ENCODE results near the gene SAMD8. TPM values are rescaled to one million over a fixed set of nuclear protein-coding genes. Genes with fewer than 3 reads are reported as not detected.
"Not testable (repeated sequence)": the region's sequence is repeated elsewhere in the genome, so short reads cannot be mapped to it uniquely, and the experiment has no call there.

Gene SAMD8
- total RNA-seq, 1 donor from 2014 or later = 17.7 TPM

DNA sequence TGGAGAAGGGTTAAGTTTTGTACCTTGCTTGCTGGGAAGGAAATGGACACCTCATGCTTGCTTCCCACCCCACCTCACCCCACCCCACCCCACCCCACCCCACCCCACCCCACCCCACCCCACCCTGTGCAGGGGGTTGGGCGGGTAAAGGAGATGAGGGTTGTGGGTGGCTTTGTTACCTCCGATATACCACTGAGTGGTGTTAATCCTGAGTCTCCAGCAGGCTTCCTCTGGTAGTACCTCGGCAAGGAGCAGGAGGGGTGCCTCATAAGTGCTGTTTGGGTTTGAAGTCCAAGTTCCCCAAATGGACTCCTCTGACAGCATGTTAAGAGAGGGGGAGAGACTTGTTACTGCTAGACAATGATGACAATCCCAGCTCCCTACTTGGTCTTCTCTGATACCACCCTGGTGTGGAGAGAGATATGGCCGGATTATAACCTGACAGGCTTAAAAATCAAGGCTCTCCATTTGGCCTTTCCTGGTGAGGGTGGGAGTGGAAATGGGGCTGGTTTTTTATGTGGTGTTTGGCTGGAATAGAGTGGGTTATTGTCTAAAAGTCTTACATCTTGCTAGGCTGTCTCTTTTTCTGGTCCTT is 11.7 kb downstream of the SAMD8 start:
- Mint-ChIP-seq H3K36me3 (ENCODE audit: low read depth) (peaks cover 16% of the 10 kb centered on the region), H3K4me3 (no peak overlapping the region), H3K27ac (no peak overlapping the region), H3K9me3 (no peaks in the 10 kb centered on the region), H3K27me3 (no peaks in the 10 kb centered on the region), H3K4me1 (peaks cover 9% of the 10 kb centered on the region)
- intact Hi-C loops (cut with micrococcal nuclease) = no loop called here
- no peak for DNase-seq

DNA sequence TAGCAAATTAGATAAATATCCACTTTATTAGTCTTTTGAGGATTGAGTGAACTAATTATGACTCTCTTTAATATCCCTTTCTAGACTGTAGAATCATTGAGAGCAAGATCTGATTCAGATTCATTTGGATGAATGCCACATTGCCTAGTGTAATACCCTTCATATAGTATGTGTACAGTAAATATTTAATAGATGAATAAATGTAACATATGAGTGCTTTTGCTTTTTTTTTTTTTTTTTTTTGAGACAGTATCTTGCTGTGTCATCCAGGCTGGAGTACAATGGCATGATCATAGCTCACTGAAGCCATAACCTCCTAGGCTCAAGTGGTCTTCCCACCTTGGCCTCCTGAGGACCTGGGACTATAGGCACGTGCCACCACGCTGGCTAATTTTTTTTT is 14.8 kb downstream of the SAMD8 start:
- Mint-ChIP-seq H3K4me1 (peaks cover 10% of the 10 kb centered on the region), H3K4me3 (no peak overlapping the region), H3K36me3 (ENCODE audit: low read depth) (peaks cover 16% of the 10 kb centered on the region), H3K27me3 (no peaks in the 10 kb centered on the region), H3K27ac (no peak overlapping the region), H3K9me3 (no peaks in the 10 kb centered on the region)
- no peak for DNase-seq
- intact Hi-C loops (cut with micrococcal nuclease) = no loop called here

DNA sequence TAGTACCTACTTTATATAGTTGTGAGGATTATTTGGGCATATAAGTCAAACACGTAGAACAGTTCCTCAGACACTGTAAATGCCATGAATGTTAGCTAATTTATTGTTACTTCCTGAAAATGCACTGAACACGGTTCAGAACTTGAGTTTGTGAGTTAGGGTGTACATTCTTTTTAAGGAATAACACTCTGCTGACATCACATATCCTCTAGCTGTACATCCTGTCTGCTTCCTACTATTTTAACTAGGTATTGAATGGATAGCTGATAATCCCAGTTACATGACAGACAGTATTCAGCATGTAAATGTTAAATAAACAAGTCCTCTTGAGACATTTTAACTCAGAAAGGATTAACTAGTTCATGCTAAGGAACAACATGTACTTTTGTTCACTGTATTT is 16.0 kb downstream of the SAMD8 start:
- Mint-ChIP-seq H3K4me3 (no peak overlapping the region), H3K27me3 (no peaks in the 10 kb centered on the region), H3K4me1 (peaks cover 11% of the 10 kb centered on the region), H3K9me3 (no peaks in the 10 kb centered on the region), H3K36me3 (ENCODE audit: low read depth) (peaks cover 18% of the 10 kb centered on the region), H3K27ac (no peak overlapping the region)
- intact Hi-C loops (cut with micrococcal nuclease) = no loop called here
- DNase-seq = no peak

DNA sequence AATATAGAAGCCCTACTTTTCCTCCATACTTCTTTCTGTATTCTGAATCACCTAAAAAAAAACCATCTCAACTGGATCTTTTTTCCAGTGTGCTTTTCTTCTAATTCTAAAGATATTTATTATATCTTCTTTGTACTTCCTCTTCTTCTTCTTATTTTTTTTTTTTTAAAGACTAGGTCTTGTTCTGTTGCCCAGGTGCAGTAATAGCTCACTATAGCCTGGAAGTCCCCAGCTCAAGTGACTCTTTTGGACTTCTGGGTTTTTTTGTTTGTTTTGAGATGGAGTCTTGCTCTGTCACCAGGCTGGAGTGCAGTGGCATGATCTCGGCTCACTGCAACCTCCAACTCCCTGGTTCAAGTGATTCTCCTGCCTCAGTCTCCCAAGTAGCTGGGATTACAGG is 17.5 kb downstream of the SAMD8 start:
- H3K27me3 Mint-ChIP-seq; H3K4me1 Mint-ChIP-seq; H3K27ac Mint-ChIP-seq; intact Hi-C loops (cut with micrococcal nuclease); DNase-seq; H3K4me3 Mint-ChIP-seq; H3K9me3 Mint-ChIP-seq: not testable (repeated sequence)
- H3K36me3 Mint-ChIP-seq (ENCODE audit: low read depth) = peaks cover 20% of the 10 kb centered on the region

DNA sequence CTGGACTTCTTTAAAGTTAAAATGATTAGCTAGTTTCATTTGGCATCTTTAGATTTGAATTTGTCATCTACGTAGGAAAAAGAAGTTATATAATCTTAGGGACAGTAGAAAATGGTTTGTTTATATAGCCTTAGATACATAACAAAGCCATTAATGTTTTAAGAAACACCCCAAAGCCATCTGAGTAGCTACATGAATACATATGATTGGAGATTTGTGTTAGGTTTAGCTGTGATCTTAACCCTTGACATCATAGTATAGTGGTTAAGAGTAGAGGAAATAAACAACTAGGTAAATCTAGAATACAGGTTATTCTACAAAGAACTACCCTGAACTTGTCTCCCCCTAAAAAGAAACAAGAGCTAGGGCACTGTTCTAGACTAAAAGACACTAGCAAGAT is 18.1 kb downstream of the SAMD8 start:
- peaks cover 17% of the 10 kb centered on the region for H3K36me3 Mint-ChIP-seq (ENCODE audit: low read depth)
- peaks cover 4% of the 10 kb centered on the region for H3K9me3 Mint-ChIP-seq
- no peak for DNase-seq
- H3K4me1 Mint-ChIP-seq = peaks cover 7% of the 10 kb centered on the region
- H3K4me3 Mint-ChIP-seq = no peak overlapping the region
- H3K27ac Mint-ChIP-seq = no peak overlapping the region
- intact Hi-C loops (cut with micrococcal nuclease) = no loop called here
- H3K27me3 Mint-ChIP-seq = no peaks in the 10 kb centered on the region

DNA sequence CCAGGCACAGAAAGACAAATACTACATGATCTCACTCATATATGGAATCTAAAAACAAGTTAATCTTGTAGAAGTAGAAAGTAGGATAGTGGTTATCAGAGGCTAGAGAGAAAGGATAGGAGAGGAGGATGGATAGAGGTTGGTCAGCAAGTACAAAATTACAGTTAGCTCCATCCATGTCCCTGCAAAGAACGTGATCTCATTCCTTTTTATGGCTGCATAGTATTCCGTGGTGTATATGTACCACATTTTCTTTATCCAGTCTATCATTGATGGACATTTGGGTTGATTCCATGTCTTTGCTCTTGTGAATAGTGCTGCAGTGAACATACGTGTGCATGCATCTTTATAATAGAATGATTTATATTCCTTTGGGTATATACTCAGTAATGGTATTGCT is 22.2 kb downstream of the SAMD8 start:
- H3K4me3 Mint-ChIP-seq; intact Hi-C loops (cut with micrococcal nuclease); DNase-seq; H3K27ac Mint-ChIP-seq; H3K27me3 Mint-ChIP-seq; H3K9me3 Mint-ChIP-seq: not testable (repeated sequence)
- H3K4me1 Mint-ChIP-seq = peaks cover 29% of the 10 kb centered on the region
- H3K36me3 Mint-ChIP-seq (ENCODE audit: low read depth) = peaks cover 11% of the 10 kb centered on the region

DNA sequence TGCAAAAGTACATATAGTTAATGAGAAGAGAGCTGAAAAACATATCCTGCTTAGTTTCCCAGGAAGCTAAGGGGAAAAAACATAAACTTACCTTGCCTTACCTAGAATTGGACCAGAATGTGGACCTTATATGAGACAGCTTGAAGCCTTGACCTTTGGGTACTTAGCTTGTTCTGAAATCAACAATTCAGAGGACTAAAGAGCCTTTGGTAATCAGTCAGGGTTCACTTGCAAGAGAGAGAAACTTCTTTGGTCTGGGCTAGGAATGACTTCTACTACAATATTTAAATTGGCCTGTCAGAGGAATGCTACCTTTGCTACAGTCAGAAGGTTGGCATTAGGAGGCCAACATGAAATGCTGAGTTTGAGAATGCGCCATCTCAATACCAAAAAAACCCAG is 24.9 kb downstream of the SAMD8 start:
- Mint-ChIP-seq H3K4me1 (peaks cover 31% of the 10 kb centered on the region), H3K27ac (peak overlapping the region; percentile 34), H3K36me3 (ENCODE audit: low read depth) (peaks cover 14% of the 10 kb centered on the region), H3K9me3 (peaks cover 4% of the 10 kb centered on the region), H3K4me3 (no peak overlapping the region), H3K27me3 (no peaks in the 10 kb centered on the region)
- no peak for DNase-seq
- intact Hi-C loops (cut with micrococcal nuclease) = loop anchor here (5.0 kb wide), 1 partner anchor 46 kb away; no protein-coding TSS in a partner anchor

DNA sequence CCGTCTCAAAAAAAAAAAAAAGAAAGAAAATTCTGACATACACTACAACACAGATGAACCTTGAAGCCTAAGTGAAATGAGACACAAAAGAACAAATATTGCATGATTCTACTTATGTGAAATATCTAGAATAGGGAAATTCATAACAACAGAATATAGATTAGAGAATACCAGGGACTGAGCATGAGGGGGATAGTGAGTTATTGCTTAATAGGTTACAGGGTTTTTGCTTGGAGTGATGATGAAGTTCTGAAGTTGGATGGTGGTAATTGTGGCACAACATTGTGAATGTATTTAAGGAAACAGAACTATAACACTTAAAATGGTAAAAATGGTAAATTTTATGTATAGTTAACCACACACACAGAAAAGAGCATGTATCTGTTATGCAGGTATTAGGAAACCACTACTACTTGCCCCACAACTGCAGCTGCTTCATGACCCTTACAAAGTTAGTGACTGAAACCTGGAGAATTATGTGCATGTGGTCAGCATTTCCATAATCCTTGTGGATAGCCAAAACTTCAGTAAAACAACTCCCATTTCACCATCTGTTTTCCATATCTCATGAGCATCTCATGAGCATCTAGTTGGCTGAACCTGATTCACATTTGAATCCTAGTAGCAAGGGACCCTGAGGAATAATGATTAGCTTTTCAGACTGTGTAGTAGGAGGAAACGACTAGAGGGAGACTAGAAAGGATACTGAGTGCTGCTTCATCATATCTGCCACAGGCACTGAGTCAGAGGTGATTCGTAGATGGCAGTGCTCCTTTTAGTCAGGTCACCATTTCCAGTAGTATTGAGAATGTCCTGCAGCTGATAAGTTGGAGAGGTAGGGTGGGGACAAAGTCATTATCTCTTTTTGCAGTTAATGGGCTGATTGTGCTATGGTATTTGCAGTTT is 26.3 kb downstream of the SAMD8 start:
- no peak for DNase-seq
- no peak overlapping the region for H3K4me3 Mint-ChIP-seq
- H3K9me3 Mint-ChIP-seq = peaks cover 4% of the 10 kb centered on the region
- peaks cover 29% of the 10 kb centered on the region for H3K4me1 Mint-ChIP-seq
- H3K36me3 Mint-ChIP-seq (ENCODE audit: low read depth) = peaks cover 12% of the 10 kb centered on the region
- intact Hi-C loops (cut with micrococcal nuclease) = loop anchor here (2.0 to 5.0 kb wide), 3 partner anchors 25 to 45 kb away; no protein-coding TSS in a partner anchor
- peak overlapping the region; percentile 58 for H3K27ac Mint-ChIP-seq
- no peaks in the 10 kb centered on the region for H3K27me3 Mint-ChIP-seq

DNA sequence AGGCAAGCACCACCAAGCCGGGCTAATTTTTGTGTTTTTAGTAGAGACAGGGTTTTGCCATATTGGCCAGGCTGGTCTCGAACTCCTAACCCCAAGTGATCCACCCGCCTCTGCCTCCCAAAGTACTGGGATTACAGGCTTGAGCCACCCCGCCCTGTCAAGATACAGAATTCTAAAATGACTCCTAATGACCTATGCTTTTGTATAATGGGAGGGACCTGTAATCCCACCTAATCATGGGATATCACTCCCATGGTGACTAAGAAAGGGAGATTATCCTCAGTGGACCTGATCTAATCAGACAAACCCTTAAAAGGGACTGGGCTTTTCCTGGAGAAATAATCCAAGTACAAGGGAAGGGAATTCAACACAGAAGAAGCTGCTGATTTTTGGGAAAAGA is 28.8 kb downstream of the SAMD8 start:
- Mint-ChIP-seq H3K4me3 (no peak overlapping the region), H3K27ac (no peak overlapping the region), H3K4me1 (peaks cover 46% of the 10 kb centered on the region), H3K9me3 (no peaks in the 10 kb centered on the region), H3K27me3 (no peaks in the 10 kb centered on the region), H3K36me3 (ENCODE audit: low read depth) (peaks cover 4% of the 10 kb centered on the region)
- no peak for DNase-seq
- intact Hi-C loops (cut with micrococcal nuclease) = no loop called here

DNA sequence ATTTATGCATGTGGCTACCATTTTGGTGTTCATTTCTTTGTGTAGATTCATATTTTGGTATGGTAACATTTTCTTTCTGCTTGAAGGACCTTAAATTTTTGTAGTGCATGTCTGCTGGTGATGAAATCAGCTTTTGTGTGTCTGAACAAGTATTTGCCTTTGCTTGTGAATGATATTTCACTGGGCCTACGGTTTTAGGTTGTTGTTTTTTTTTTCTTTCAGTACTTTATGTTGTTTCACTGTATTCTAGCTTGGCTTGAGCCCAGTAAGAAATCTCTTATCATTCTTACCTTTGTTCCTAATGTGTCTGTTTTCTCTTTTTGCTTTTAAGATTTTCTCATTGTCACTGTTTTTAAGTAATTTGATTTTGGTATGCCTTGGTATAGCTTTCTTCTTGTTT is 31.9 kb downstream of the SAMD8 start:
- Mint-ChIP-seq H3K9me3 (no peaks in the 10 kb centered on the region), H3K27ac (peak overlapping the region; percentile 51), H3K4me1 (peaks cover 32% of the 10 kb centered on the region), H3K4me3 (no peak overlapping the region), H3K36me3 (ENCODE audit: low read depth) (peaks cover 5% of the 10 kb centered on the region), H3K27me3 (no peaks in the 10 kb centered on the region)
- DNase-seq = no peak
- intact Hi-C loops (cut with micrococcal nuclease) = no loop called here

DNA sequence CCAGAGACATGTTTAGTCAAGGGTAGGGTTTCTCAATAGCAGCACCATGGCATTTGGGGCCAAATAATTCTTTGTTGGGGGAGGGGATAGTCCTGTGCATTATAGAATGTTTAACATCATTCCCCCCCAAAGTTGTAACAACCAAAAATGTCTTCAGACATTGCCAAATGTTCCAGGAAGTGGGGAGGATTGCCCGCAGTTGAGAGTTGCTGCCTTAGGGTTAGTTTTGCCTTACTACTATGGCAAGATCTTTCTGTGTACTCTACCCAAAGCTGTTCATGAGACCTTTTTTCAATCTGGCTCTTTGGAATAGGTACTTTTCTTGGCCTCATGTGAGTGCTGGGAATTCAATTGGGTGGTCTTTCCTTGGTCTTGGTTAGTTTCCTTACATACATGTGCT is 34.1 kb downstream of the SAMD8 start:
- Mint-ChIP-seq H3K9me3 (no peaks in the 10 kb centered on the region), H3K27me3 (no peaks in the 10 kb centered on the region), H3K27ac (peak overlapping the region; percentile 16), H3K4me1 (peaks cover 28% of the 10 kb centered on the region), H3K36me3 (ENCODE audit: low read depth) (peaks cover 6% of the 10 kb centered on the region), H3K4me3 (peak overlapping the region; percentile 18)
- intact Hi-C loops (cut with micrococcal nuclease) = no loop called here
- DNase-seq = peak; percentile 65

DNA sequence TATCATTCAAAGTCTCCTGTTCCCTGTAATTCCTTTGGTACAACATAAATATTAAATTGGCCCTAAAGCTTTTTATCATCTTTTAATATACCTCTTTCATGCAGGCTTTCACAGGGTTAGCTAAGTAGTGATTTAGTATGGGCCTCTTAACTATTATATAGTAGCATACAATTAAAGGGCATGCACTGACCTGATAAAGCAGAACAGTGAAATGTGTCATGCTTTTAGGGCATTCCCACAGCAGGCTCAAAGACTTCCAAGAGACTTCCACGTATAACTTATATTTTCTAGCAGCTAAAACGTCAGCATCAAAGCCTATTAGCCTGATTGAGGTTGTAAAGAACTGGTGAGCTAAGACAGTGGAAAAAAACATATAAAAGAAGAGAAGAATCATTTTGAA is 35.3 kb downstream of the SAMD8 start:
- Mint-ChIP-seq H3K27me3 (no peaks in the 10 kb centered on the region), H3K36me3 (ENCODE audit: low read depth) (peaks cover 13% of the 10 kb centered on the region), H3K9me3 (no peaks in the 10 kb centered on the region), H3K4me1 (peaks cover 29% of the 10 kb centered on the region), H3K27ac (no peak overlapping the region), H3K4me3 (no peak overlapping the region)
- DNase-seq = no peak
- intact Hi-C loops (cut with micrococcal nuclease) = no loop called here

DNA sequence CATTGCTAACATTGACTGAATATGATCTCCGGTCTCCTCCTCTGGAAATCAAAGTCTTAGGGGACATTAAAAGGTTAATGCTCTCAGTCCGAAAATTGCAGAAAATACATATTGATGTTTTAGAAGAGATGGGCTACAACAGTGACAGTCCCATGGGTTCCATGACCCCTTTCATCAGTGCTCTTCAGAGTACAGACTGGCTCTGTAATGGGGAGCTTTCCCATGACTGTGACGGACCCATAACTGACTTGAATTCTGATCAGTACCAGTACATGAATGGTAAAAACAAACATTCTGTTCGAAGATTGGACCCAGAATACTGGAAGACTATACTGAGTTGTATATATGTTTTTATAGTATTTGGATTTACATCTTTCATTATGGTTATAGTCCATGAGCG is 39.2 kb downstream of the SAMD8 start:
- no peak for DNase-seq
- H3K27me3 Mint-ChIP-seq = no peaks in the 10 kb centered on the region
- peaks cover 10% of the 10 kb centered on the region for H3K4me1 Mint-ChIP-seq
- H3K9me3 Mint-ChIP-seq = no peaks in the 10 kb centered on the region
- peaks cover 25% of the 10 kb centered on the region for H3K36me3 Mint-ChIP-seq (ENCODE audit: low read depth)
- no peak overlapping the region for H3K4me3 Mint-ChIP-seq
- intact Hi-C loops (cut with micrococcal nuclease) = no loop called here
- H3K27ac Mint-ChIP-seq = no peak overlapping the region

DNA sequence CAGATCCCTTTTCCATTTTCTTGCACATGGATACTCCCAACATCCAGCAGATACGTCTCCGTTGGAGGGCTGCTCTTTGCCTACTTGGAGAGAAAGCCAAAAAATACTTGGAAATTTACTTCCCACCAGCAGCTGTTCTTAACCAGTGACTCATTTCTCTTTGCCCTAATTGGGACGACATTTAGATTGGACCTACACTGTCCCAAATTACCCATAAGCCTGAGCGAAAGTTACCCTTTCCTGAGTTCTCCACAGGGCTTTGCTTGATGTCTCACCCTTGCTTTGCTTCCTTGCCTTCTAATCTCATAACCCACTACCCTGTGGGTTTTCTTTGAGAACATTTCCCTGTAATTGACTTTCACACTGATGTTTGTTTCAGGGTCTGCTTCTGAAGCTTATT is 48.1 kb downstream of the SAMD8 start:
- no peaks in the 10 kb centered on the region for H3K9me3 Mint-ChIP-seq
- no peak overlapping the region for H3K4me3 Mint-ChIP-seq
- peak overlapping the region; percentile 10 for H3K27ac Mint-ChIP-seq
- peaks cover 16% of the 10 kb centered on the region for H3K4me1 Mint-ChIP-seq
- DNase-seq = no peak
- peaks cover 18% of the 10 kb centered on the region for H3K36me3 Mint-ChIP-seq (ENCODE audit: low read depth)
- no peaks in the 10 kb centered on the region for H3K27me3 Mint-ChIP-seq
- intact Hi-C loops (cut with micrococcal nuclease) = no loop called here

Data from activated CD4-positive, alpha-beta T cell treated with anti-CD3 and anti-CD28 coated beads, Interleukin-2, amount 10 ng/mL, durations not matched to agents 24 days and 14 days (primary cell).